ENCODE measurements around the gene STT3B. TPM values are rescaled to one million over a fixed set of nuclear protein-coding genes. Genes with fewer than 3 reads are reported as not detected.

STT3B gene
- total RNA-seq, 4 donors from 2014 or later, result 69.5 to 97.0 (median 78.4) TPM

GRCh38 chr3:31625358-31625757, 92.6 kb downstream of the STT3B start:
- H3K27ac ChIP-seq, result no peak overlapping the region
- no peak overlapping the region for H3K4me3 ChIP-seq
- no peaks in the 10 kb centered on the region for H3K27me3 ChIP-seq
- H3K9me3 ChIP-seq, result no peaks in the 10 kb centered on the region
- DNase-seq (ENCODE audit: low spot score in 2 of 2), result no peak
- TF ChIP-seq CTCF (IDR thresholded peaks at IDR 0.05) (no peak), POLR2A (IDR thresholded peaks at IDR 0.05) (no peak), POLR2AphosphoS5 (IDR thresholded peaks at IDR 0.05) (no peak), EP300 (IDR thresholded peaks at IDR 0.05) (no peak)
- 95% methylated on average over 2 of the region's 2 CpGs for WGBS
- H3K36me3 ChIP-seq, result peaks cover 49% of the 10 kb centered on the region
- H3K4me1 ChIP-seq, result peaks cover 2% of the 10 kb centered on the region

DNA sequence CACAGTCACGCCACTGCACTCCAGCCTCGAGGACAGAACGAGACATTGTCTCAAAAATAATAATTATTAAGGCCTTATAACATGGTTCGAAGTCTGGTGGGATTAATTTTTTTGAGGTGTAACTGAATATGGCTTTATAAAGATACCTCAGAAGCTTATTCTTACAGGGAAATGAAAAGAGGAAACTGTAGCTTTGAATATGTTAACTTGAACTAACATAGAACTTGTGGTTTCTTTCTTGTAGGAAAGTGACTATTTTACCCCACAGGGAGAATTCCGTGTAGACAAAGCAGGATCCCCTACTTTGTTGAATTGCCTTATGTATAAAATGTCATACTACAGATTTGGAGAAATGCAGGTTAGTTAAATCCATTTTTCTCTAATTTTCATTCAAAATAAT, 96.3 kb downstream of the STT3B start:
- H3K36me3 ChIP-seq, result peaks cover 54% of the 10 kb centered on the region
- H3K27me3 ChIP-seq, result no peaks in the 10 kb centered on the region
- no peak overlapping the region for H3K4me3 ChIP-seq
- no peak for DNase-seq (ENCODE audit: low spot score in 2 of 2)
- H3K9me3 ChIP-seq, result no peaks in the 10 kb centered on the region
- H3K4me1 ChIP-seq, result no peaks in the 10 kb centered on the region
- TF ChIP-seq EP300 (IDR thresholded peaks at IDR 0.05) (no peak), POLR2A (IDR thresholded peaks at IDR 0.05) (no peak), CTCF (IDR thresholded peaks at IDR 0.05) (no peak), POLR2AphosphoS5 (IDR thresholded peaks at IDR 0.05) (no peak)
- no peak overlapping the region for H3K27ac ChIP-seq
- WGBS, result 88% methylated on average over 5 of the region's 5 CpGs

DNA sequence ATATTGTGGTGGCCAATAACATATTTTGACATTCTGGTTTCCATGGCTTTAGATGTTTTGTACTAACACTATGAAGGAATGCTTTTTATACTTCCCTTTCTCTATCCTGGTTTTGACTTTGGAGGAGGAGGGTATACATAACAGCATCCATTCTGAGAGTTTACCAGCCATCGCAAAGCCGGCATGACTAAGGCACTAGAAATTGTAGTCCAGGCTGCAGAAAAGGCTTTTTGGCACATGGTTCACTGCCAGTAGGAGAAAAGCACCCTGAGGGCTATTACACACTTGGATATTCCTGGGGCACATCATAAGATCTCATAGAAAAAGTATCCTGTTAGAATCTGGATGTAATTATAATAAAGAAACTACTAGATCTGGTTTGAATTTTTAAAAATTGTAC, 101.8 kb downstream of the STT3B start:
- no peak for DNase-seq (ENCODE audit: low spot score in 2 of 2)
- Histone ChIP-seq H3K9me3 (no peaks in the 10 kb centered on the region), H3K36me3 (peaks cover 25% of the 10 kb centered on the region), H3K4me3 (no peak overlapping the region), H3K27me3 (no peaks in the 10 kb centered on the region), H3K4me1 (peaks cover 10% of the 10 kb centered on the region), H3K27ac (no peak overlapping the region)
- 12% methylated on average over 2 of the region's 2 CpGs for WGBS
- no peak for TF ChIP-seq CTCF (IDR thresholded peaks at IDR 0.05)
- TF ChIP-seq POLR2A (IDR thresholded peaks at IDR 0.05), result no peak
- no peak for TF ChIP-seq EP300 (IDR thresholded peaks at IDR 0.05)
- TF ChIP-seq POLR2AphosphoS5 (IDR thresholded peaks at IDR 0.05), result no peak

DNA sequence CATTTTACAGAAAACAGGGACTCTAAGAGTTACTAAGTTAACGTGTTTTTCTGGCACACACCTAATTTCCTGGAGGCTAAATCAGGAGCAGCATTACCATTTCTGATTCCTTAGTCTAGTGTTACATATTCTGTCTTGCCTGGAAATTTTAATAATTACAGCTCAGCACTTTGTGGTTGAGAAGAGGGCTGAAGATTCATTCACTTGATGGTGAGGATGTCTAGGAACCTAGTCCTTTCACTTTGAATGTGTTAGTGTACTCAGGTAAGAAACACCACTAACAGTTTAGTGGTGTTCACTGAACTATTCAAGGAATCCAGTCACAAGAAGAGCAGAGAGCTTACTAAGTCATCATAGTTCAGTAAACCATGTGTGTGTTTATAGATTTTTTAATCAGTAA, 102.8 kb downstream of the STT3B start:
- H3K4me1 ChIP-seq, result peaks cover 10% of the 10 kb centered on the region
- H3K27ac ChIP-seq, result no peak overlapping the region
- no peak for DNase-seq (ENCODE audit: low spot score in 2 of 2)
- no peak for TF ChIP-seq POLR2A (IDR thresholded peaks at IDR 0.05)
- TF ChIP-seq POLR2AphosphoS5 (IDR thresholded peaks at IDR 0.05), result no peak
- no peak for TF ChIP-seq CTCF (IDR thresholded peaks at IDR 0.05)
- no peak for TF ChIP-seq EP300 (IDR thresholded peaks at IDR 0.05)
- no peaks in the 10 kb centered on the region for H3K9me3 ChIP-seq
- no peak overlapping the region for H3K4me3 ChIP-seq
- H3K27me3 ChIP-seq, result no peaks in the 10 kb centered on the region
- 16% methylated on average over 1 of the region's 1 CpG for WGBS
- peaks cover 19% of the 10 kb centered on the region for H3K36me3 ChIP-seq

- no peak overlapping the region for H3K27ac ChIP-seq
- H3K36me3 ChIP-seq, result peaks cover 14% of the 10 kb centered on the region
- no peak overlapping the region for H3K4me3 ChIP-seq
- WGBS, result 72% methylated on average over 4 of the region's 4 CpGs
- DNase-seq (ENCODE audit: low spot score in 2 of 2), result no peak
- peaks cover 10% of the 10 kb centered on the region for H3K4me1 ChIP-seq
- no peaks in the 10 kb centered on the region for H3K9me3 ChIP-seq
- no peaks in the 10 kb centered on the region for H3K27me3 ChIP-seq
- no peak for TF ChIP-seq EP300 (IDR thresholded peaks at IDR 0.05)
- no peak for TF ChIP-seq CTCF (IDR thresholded peaks at IDR 0.05)
- no peak for TF ChIP-seq POLR2AphosphoS5 (IDR thresholded peaks at IDR 0.05)
- no peak for TF ChIP-seq POLR2A (IDR thresholded peaks at IDR 0.05)
Measured at GRCh38 chr3:31636049-31636448, 103.3 kb downstream of the STT3B start.

Measured in suprapubic skin (tissue), 4 donors.